Mucosa of stomach (tissue), 1 donor: ENCODE results near the gene HIPK2.
A peak's percentile ranks its signal among the peaks of the same experiment; 100 is the strongest.

Experiments
- H3K27me3 ChIP-seq: one replicate; pipeline ENCODE4 v1.7.0; 2013; ENCODE audit warnings: mild to moderate bottlenecking, low read length; ENCODE audit not compliant: control insufficient read depth, insufficient read depth
- H3K36me3 ChIP-seq: one replicate; pipeline ENCODE4 v1.7.0; 2013; ENCODE audit warnings: low read length; ENCODE audit not compliant: control insufficient read depth, insufficient read depth
- H3K4me1 ChIP-seq: one replicate; pipeline ENCODE4 v1.7.0; 2013; ENCODE audit warnings: mild to moderate bottlenecking, low read length; ENCODE audit not compliant: control insufficient read depth, insufficient read depth
- H3K4me3 ChIP-seq: one replicate; pipeline ENCODE4 v1.7.0; 2013; ENCODE audit warnings: low read length
- H3K9ac ChIP-seq: one replicate; pipeline ENCODE4 v1.7.0; 2013; ENCODE audit warnings: mild to moderate bottlenecking, low read length, moderate library complexity
- H3K9me3 ChIP-seq: one replicate; pipeline ENCODE4 v1.7.0; 2013; ENCODE audit warnings: mild to moderate bottlenecking, low read length, moderate library complexity; ENCODE audit not compliant: control insufficient read depth
- donor health status: Pancreatic carcinoma.

HIPK2 gene

GRCh38 chr7:139654276-139655181 lies 123.3 kb downstream of the HIPK2 start:
- Histone ChIP-seq H3K27me3 (no peaks in the 10 kb centered on the region), H3K9me3 (no peaks in the 10 kb centered on the region), H3K4me1 (peaks cover 82% of the 10 kb centered on the region), H3K9ac (peak overlapping the region; percentile 31), H3K4me3 (no peak overlapping the region), H3K36me3 (no peaks in the 10 kb centered on the region)

- no peaks in the 10 kb centered on the region for H3K9me3 ChIP-seq
- no peaks in the 10 kb centered on the region for H3K36me3 ChIP-seq
- H3K27me3 ChIP-seq: no peaks in the 10 kb centered on the region
- H3K9ac ChIP-seq: no peak overlapping the region
- H3K4me1 ChIP-seq: peaks cover 81% of the 10 kb centered on the region
- H3K4me3 ChIP-seq: no peak overlapping the region
Observed at GRCh38 chr7:139651914-139652313, 125.9 kb downstream of the HIPK2 start.

DNA sequence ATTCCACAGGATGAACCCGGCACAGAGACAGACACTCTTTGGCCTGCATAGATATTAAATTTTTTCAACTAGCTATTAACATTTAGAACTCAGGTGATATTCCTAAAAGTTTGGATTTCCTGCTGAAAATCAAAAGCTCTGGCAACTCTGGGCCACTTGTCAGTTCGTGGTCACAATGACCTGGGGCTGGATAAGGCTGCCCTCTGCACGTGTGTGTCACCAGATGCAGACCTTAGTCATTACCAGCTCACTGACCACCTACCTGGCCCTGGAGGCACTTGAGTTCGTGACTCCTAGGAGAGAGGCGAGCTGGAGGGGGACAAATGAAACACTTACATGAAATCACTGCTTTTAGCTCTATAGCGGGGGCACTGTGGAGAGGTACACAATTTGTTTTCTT lies 126.5 kb downstream of the HIPK2 start:
- Histone ChIP-seq H3K27me3 (no peaks in the 10 kb centered on the region), H3K36me3 (no peaks in the 10 kb centered on the region), H3K4me3 (no peak overlapping the region), H3K9ac (no peak overlapping the region), H3K9me3 (no peaks in the 10 kb centered on the region), H3K4me1 (peaks cover 87% of the 10 kb centered on the region)

GRCh38 chr7:139650429-139651100 lies 127.2 kb downstream of the HIPK2 start:
- H3K4me3 ChIP-seq: no peak overlapping the region
- H3K9ac ChIP-seq: no peak overlapping the region
- peaks cover 94% of the 10 kb centered on the region for H3K4me1 ChIP-seq
- no peaks in the 10 kb centered on the region for H3K9me3 ChIP-seq
- H3K27me3 ChIP-seq: no peaks in the 10 kb centered on the region
- no peaks in the 10 kb centered on the region for H3K36me3 ChIP-seq

GRCh38 chr7:139648941-139649425 lies 128.8 kb downstream of the HIPK2 start:
- H3K9ac ChIP-seq: peak overlapping the region; percentile 15
- H3K4me1 ChIP-seq: peaks cover 81% of the 10 kb centered on the region
- H3K27me3 ChIP-seq: no peaks in the 10 kb centered on the region
- no peaks in the 10 kb centered on the region for H3K9me3 ChIP-seq
- H3K36me3 ChIP-seq: no peaks in the 10 kb centered on the region
- no peak overlapping the region for H3K4me3 ChIP-seq

- Histone ChIP-seq H3K36me3 (no peaks in the 10 kb centered on the region), H3K4me1 (peaks cover 75% of the 10 kb centered on the region), H3K9ac (peak overlapping the region; percentile 15), H3K9me3 (no peaks in the 10 kb centered on the region), H3K27me3 (no peaks in the 10 kb centered on the region), H3K4me3 (no peak overlapping the region)
Observed at GRCh38 chr7:139648391-139648861, 129.4 kb downstream of the HIPK2 start.

- H3K27me3 ChIP-seq: no peaks in the 10 kb centered on the region
- H3K4me1 ChIP-seq: peaks cover 70% of the 10 kb centered on the region
- no peaks in the 10 kb centered on the region for H3K36me3 ChIP-seq
- H3K9me3 ChIP-seq: no peaks in the 10 kb centered on the region
- peak overlapping the region; percentile 15 for H3K9ac ChIP-seq
- H3K4me3 ChIP-seq: no peak overlapping the region
Observed at GRCh38 chr7:139647814-139648390, 129.9 kb downstream of the HIPK2 start.

GRCh38 chr7:139647085-139647484 lies 130.7 kb downstream of the HIPK2 start:
- Histone ChIP-seq H3K9ac (no peak overlapping the region), H3K4me3 (no peak overlapping the region), H3K36me3 (no peaks in the 10 kb centered on the region), H3K9me3 (no peaks in the 10 kb centered on the region), H3K4me1 (peaks cover 69% of the 10 kb centered on the region), H3K27me3 (no peaks in the 10 kb centered on the region)

GRCh38 chr7:139646566-139646965 lies 131.2 kb downstream of the HIPK2 start:
- no peaks in the 10 kb centered on the region for H3K27me3 ChIP-seq
- H3K9me3 ChIP-seq: no peaks in the 10 kb centered on the region
- H3K36me3 ChIP-seq: no peaks in the 10 kb centered on the region
- peak overlapping the region; percentile 17 for H3K9ac ChIP-seq
- peaks cover 68% of the 10 kb centered on the region for H3K4me1 ChIP-seq
- H3K4me3 ChIP-seq: no peak overlapping the region

- Histone ChIP-seq H3K9ac (peak overlapping the region; percentile 17), H3K9me3 (no peaks in the 10 kb centered on the region), H3K36me3 (no peaks in the 10 kb centered on the region), H3K4me3 (no peak overlapping the region), H3K27me3 (no peaks in the 10 kb centered on the region), H3K4me1 (peaks cover 64% of the 10 kb centered on the region)
Observed at GRCh38 chr7:139645572-139646523, 131.9 kb downstream of the HIPK2 start.

- Histone ChIP-seq H3K36me3 (no peaks in the 10 kb centered on the region), H3K9ac (no peak overlapping the region)
Observed at GRCh38 chr7:139643951-139644585, 133.7 kb downstream of the HIPK2 start.

More at GRCh38 chr7:139643951-139644585, 133.7 kb downstream of the HIPK2 start:
- Histone ChIP-seq H3K4me3 (no peak overlapping the region), H3K27me3 (no peaks in the 10 kb centered on the region), H3K4me1 (peaks cover 53% of the 10 kb centered on the region), H3K9me3 (no peaks in the 10 kb centered on the region)
